HG03039 (cell line): ENCODE results near the gene MEIOB.
"Not testable (repeated sequence)": the region's sequence is repeated elsewhere in the genome, so short reads cannot be mapped to it uniquely, and the experiment has no call there.

Experiments used
- ATAC-seq: cut with Tn5 transposase; IDR thresholded peaks from one replicate; pipeline ENCODE4 v1.9.1; 2021; ENCODE audit warnings: mild to moderate bottlenecking, moderate library complexity; ENCODE audit not compliant: unreplicated experiment

The MEIOB gene

DNA sequence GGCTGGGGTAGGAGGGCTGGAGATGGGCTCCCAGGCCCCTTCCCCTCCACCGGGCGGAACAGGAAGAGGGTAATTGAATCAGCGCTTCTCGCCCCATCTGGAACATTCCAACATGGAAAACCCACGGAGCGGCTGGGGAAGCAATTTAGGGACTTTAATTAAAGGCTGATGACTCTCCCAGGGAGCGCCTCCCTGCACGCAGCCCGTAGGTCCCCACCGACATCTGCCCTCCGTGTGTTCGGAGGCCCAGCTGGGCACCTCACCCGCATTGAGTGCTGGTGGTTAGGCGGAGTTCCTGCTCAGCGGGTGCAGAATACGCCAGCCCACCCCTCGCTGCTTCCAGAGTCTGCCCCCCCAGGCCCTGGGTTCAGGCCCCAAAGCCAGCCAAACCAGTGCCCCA, 36.2 kb upstream of the MEIOB start:
- ATAC-seq, result no peak

DNA sequence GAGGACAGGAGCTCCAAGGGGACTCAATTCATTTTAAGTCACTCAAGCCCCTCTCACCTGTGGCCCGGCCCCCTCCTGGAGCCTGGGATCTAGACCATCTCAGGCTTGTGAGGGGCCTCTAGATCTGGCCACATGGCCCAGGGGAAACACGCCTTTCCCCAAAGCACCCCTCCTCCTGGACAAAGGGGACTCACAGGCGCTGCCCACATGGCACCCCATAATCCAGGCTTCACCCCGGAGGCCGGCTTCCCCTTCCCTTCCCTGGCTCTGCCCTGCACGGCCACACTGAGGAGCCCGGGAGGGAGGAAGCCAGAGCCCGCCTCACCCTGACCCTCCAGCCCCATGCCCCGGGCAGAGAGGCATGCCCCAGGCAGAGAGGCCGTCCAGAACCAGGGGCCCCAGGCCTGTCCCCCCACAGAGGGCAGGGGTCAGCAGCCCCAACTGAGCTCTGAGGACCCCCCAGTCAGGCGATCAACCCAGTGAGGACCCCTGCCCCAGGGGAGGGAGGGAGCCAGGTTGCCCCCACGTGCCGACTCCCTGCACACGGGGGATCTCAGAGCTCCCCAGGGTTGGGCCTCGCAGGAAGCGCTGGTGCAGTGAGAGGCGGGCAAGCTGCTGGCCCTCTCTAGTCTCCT, 35.4 kb upstream of the MEIOB start:
- no peak for ATAC-seq

DNA sequence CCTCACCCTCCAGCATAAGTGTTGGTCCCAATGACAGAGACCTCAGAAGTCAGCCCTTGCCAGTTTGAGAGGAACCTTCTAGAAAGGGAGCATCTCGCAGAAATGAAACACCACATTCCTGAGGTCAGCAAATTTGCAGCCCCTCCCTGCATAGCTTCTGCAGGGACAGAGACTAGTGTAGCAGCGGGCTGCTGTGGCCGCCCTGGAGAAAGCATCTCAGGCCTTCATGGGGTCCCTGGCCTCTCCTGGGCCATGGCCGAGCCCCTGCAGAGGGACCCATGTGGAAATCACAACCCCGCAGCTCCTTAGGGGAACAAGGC, 34.8 kb upstream of the MEIOB start:
- no peak for ATAC-seq

DNA sequence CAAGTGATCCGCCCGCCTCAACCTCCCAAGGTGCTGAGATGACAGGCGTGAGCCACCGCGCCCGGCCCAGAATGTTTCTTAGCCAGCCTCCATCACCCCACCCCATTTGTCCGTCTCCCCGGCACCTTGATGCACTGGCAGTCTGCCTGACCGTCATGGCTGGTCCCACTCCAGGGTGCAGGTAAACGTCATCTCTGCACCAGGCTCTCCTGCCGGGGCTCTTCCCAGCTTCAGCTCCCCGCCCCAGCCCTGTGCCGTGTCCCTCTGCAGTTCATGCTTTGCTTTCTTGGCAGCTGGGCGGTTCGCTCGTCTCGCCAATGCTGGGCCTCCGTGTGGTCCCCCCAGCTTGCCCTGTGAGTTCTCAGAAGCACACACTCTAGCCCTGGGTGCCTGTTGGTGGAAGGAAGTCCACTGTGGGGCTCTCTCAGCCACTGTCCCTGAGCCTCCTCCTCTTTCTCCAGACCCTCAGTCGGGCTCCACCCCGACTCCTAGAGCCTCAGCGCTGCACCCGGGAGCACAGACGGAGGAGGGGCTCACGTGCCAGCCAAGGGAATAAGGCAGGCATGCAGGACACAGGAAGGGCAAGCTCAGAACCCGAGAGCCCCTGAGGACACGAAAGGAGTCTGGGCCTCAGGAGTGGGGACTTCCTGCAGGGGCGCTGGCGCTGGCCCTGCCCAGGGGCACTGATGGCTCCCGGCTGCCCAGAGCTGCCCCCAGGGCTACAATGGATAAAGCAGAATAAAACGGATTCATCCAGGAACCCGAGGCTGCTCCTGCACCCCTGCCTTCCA, 34.3 kb upstream of the MEIOB start:
- ATAC-seq, result no peak

DNA sequence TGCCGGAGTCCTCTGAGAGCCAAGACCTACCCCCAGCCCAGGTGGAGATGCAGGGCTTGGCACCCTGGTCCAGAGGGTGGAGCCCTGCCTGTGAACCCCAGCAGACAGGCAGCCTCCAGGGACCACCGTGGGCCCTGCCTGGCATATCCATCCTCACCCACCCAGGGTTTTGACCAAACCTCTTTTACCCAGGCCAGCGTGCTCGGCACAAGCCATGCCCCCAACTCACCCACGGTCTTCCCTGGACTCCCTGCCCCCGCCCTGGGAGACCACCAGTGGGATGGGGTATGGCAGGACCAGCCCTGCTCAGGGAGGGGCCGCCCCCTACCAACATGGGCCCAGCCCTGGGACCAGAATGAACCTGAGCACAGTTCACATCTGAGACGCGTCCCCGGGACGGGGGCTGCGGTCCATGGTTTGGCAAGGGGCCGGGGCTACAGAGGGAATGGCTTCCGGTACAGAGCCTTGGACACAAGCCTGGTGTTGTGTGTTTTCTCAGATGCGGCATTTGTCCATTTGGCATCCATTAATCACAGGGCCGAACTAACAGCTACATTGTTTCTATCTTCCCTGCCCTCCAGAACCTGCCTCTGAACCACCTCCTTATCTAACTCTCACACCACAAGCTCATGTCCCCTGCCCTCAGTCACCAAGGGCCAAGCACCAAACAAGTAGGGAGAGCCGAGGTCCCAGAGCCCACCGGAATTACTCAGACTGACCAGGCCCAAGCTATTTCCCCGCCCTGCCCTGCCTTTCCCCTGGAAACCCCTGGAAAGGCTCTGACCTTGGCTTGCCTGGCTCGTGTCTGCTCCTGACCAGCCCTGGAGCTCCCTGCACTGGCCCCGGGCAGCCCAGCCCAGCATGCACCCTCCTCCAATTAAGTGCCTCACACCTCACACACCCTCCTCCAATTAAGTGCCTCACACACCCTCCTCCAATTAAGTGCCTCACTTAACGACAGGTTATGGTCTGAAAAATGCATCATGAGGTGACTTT, 32.2 kb upstream of the MEIOB start:
- no peak for ATAC-seq

DNA sequence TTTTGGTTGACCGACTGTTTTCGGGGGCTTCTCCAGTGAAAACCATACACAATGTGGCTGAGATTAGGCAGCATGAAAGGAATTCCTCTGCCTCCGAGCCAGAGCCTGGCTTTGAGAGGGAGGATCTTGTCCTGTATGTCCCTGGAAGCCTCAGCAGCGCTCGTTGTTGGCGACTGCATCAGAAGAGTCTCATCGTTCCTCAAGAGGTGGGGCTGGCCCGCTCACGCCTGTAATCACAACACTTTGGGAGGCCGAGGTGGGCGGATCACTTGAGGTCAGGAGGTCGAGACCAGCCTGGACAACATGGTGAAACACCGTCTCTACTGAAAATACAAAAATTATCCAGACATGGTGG, 31.2 kb upstream of the MEIOB start:
- ATAC-seq, result no peak

DNA sequence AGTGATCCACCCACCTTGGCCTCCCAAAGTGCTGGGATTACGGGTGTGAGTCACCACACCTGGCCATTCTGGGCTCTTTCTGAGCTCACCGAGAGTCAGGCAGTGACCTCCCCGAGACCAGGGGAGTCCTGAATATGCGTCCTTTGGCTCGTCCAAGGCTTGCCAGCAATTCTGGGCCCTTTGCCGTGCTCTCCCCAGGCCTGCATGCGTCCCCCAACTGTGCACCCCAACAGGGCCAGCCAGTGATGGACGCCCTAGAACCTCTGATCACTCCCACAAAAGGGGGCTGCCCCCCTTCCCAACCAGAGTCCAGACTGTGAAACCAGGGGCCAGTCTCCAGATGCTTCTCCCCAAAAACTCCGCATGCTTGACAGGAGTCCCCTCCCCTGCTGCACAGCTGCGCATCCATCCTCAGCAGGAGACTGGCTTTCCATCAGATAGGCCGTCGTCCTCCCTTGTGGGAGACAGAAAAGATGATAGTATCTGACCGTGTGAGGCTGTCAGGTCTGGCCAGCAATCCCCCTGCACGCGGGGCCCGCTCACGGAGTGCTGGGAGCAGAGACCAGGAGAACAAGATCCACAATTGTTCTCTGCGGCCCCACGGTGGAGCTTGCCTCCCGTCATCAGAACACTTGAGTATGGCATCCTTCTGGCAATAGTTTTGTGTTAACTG, 30.7 kb upstream of the MEIOB start:
- no peak for ATAC-seq

DNA sequence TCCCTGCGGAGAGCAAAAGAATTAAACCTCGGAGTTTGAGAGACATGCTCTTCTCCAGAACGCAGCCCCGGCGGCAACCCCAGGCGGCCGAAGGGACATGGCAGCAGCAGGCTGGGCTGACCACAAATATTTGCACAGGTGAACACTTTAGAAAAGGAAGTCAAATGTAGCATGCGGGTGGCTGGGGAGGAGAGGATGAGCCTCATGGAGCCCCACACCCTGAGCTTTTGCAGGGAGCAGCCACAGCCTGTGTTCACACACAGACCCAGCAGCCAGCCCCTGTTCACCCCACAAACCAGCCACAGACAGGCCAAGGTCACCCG, 28.4 kb upstream of the MEIOB start:
- no peak for ATAC-seq

DNA sequence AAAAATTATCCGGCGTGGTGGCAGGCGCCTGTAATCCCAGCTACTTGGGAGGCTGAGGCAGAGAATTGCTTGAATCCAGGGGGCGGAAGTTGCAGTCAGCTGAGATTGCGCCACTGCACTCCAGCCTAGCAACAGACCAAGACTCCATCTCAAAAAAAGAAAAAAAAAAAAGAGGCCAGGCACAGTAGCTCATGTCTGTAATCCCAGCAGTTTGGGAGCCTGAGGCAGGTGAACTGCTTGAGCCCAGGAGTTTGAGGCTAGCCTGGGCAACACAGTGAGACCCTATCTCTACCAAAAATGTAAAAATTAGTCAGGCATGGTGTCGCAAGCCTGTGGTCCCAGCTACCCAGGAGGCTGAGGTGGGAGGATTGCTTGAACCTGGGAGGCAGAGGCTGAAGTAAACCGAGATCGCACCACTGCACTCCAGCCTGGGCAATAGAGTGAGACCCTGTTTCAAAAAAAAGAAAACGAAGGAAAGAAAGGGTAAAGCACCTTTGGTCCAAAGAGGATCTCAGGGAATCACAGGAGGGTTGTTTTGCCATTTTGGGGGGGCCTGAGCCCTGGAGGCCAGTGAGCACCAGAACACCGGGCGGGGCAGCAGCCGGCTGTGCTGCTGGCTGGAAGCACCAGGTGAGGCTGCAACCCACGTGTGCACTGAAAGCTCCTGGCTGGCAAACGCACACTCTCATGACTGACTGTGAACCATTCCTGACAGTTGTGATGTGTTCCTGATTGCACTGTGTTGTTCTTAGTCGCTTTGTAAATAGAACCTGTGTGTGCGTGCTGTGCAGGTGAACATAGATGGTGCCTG, 27.9 kb upstream of the MEIOB start:
- no peak for ATAC-seq

DNA sequence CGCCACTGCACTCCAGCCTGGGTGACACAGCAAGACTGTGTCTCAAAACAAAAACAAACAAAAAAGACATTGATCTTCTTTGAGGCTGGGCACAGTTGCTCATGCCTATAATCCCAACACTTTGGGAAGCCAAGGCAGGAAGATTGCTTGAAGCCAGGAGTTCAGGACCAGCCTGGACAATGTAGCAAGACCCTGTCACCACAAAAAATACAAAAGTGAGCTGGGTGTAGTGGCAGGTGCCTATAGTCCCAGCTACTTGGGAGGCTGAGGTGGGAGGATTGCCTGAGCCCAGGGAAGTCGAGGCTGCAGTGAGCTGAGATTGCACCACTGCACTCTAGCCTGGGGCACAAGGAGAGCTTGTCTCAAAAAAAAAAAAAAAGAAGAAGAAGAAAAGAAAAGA, 25.7 kb upstream of the MEIOB start:
- not testable (repeated sequence) for ATAC-seq

DNA sequence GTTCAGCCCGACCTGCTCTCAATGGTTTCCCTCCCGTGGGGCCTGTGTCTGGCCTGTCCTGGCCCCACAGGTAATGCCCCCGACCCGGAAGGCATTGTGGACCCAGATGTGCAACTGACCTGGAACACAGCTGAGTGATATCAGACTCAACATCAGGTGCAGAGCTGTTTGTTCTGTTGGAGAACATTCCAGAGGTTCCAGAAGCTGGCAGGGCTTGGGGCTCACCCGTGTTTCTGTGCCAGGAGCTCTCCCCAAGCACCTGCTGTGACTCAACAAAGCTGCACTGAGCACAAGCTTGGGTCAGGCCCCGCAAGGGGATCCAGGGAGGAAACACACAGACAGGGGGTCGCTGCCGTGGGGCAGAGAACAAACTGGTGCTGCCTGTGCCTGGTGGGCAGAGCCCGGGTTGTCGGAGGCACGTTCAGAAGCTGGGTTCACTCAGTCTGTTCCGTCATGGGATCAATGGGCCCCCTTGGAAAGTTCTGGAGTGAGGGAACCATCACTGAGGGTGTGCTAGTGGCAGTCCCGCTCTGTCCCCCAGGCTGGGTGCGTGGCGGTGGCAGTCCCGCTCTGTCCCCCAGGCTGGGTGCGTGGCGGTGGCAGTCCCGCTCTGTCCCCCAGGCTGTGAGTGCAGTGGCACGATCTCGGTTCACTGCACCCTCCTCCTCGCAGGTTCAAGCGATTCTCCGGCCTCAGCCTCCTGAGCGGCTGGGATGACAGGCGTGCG, 24.1 kb upstream of the MEIOB start:
- no peak for ATAC-seq

DNA sequence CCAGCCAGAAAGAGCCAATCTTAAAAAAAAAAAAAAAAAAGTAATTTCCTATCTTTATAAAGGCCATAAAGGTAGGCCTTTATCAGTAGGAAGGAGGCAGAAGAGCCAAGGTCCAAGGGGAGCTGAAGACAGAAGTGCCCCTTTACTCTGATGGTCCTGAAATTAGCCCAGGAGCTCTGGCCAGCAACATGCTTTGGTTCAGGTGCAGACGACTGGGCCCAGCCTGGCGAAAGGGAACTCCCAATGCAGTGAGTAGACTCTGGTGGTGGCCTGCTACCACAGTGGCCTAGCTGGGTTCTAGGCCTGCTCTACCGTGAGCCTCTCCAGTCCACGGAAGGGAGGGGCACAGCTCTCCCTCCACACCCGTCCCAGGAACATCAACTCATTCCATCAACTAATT, 23.1 kb upstream of the MEIOB start:
- no peak for ATAC-seq

DNA sequence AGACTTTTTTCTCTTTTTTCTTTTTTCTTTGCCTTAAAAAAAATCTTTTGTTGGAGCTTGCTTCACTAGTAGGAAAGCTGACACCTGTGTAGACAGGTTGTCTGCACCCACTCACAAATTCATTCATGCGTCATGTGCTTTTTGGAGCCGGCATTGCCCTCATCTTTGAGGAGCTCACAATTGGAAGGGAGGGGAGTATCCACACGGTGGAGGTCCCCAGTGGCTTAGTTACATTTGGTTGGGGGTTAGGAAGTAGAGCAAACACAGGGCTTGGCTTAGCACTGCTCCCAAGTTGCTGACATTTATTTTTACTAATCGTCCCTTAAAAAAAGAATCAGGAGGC, 18.7 kb upstream of the MEIOB start:
- no peak for ATAC-seq

DNA sequence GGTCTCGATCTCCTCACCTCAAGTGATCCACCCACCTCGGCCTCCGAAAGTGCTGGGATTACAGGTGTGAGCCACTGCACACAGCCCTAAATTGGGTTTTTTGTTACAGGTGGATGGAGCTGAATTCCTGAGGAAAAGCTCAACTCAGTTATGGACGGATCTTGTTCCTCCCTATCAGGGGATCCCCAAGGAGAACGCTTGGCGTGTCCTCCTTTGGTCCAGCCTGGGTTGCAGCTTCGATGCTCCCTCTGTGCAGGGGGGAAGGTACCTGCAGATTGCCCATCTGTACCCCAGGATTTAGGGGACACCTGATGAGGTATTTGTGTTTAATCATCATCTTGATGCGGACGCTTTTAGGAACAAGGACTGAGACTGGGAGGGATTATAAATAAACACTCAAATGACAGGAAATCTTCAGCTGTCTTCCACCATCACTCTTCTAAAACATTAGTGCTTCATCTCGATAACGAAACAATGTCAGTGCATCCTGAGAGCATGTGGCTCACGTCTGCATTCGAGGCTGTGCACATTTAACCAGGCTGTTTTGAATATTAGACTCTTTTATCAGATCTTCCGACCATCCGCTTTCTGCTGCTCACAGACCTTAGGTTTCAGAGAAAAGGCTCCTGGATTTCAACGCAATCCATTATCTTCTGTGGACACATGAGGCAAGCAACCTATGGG, 18.2 kb upstream of the MEIOB start:
- ATAC-seq, result no peak

DNA sequence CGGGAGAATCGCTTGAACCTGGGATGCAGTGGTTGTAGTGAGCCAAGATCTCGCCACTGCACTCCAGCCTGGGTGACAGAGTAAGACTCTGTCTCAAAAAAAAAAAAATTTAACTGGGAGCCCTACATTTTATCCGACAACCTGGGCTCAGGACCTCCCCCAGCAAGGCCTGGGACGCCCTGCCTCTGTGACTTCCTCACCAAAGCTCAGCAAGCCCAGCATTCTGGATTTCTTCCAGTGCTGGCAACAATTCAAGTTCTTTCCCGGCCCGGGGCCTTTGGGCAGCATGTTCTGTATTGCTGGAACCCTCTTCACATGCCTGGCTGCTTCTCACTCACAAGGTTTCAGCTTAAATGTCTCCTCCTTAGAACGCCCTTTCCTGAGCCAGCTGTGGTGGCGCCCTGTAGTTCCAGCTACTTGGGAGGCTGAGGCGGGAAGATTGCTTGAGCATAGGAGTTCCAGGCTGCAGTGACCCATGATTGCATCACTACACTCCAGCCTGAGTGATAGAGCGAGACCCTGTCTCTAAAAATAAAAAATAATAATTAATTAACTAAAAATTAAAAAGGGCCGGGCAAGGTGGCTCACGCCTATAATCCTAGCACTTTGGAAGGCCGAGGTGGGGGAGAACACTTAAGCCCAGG, 15.9 kb upstream of the MEIOB start:
- no peak for ATAC-seq

DNA sequence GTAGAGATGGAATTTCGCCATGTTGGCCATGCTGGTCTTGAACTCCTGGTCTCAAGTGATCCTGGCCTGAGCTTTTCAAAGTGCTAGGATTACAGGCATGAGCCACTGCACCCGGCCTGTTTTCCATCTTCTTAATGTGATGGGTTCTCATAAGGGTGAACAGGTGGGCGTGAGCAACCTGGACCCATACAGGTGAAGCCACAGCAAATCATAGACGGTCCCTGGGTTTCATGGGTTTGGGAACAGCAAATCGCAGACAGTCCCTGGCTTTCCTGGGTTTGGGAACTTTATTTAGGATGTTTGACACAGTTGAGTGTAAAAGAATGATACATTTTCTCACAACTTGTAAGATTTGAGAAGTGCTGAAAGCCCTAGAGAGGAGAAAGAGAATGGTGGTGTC, 12.9 kb upstream of the MEIOB start:
- ATAC-seq, result no peak

DNA sequence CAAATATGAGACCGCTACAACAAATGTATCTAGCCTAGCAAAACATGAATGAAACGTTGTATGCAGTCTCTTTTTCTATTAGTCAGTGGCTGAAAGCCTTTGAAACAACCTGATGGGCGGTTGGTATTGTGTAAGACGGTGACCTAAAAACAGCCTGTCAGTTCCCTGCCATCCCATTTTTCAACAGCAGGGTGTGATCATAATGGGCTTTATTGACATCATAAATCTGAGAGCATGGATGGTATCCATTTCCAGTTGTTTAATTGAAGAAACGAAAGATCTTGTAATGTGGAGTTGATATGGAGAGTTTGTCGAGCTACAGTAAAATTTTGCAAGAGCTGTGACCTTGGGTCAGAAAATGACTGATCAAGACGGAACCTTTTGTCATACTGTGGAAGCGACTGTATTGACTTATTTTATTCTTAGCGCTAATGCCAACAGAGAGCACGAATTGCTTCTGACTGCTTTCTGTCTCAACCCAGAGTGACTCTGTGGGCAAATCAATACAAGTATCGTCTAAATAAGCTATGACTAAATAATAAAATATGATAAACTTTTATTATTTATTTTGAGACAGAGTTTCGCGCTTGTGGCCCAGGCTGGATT, 12.3 kb upstream of the MEIOB start:
- no peak for ATAC-seq

DNA sequence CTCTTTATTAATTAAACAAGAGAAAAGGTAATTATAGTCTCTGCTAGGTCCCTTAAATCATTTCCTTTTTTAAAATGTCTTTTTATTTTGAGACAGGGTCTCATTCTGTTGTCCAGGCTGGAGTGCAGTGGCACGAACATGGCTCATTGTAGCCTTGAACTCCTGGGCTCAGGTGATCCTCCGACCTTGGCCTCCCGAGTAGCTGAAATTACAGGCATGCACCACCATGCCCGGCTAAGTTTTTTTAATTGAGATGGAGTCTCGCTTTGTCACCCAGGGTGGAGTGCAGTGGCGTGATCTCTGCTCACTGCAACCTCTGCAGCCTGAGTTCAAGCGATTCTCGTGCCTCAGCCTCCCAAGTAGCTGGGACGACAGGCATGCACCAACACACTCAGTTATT, 9.2 kb upstream of the MEIOB start:
- not testable (repeated sequence) for ATAC-seq

DNA sequence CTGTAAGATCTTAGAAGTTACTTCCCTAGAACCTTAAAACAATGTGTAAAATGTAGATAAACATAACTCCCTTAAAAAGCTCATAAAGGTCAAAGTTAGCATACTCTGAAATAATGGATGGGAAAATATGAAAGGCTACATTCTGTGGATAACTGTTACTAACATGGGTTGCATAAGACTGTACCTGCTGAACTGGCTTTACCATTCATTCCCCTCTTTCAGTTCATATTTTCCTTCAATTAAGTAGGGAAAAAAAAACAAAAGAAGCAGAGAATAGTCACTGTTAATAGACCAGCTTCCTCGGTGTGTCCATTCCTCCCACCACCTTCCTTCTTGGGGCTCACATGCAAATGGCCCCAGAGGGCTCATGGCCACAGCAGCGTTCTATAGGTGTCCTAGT, 7.5 kb upstream of the MEIOB start:
- no peak for ATAC-seq
